Mesothelial cell of epicardium (in vitro differentiated cells): ENCODE data around the gene KHDRBS2. TPM values are rescaled to one million over a fixed set of nuclear protein-coding genes. Genes with fewer than 3 reads are reported as not detected.

ENCODE experiments used
- DNase-seq, 2 experiments: peaks; one replicate each; pipeline ENCODE4 v3.0.0; 2021; ENCODE audit warnings: low spot score in 2 of 2; ENCODE audit not compliant: unreplicated experiment in 2 of 2
- H3K27ac Mint-ChIP-seq: 2 replicates; pipeline ENCODE4 v1.8.0; 2021; ENCODE audit warnings: mixed read lengths
- H3K27me3 Mint-ChIP-seq: 2 replicates; pipeline ENCODE4 v1.8.0; 2021; ENCODE audit warnings: low read depth, mixed read lengths
- H3K36me3 Mint-ChIP-seq: 2 replicates; pipeline ENCODE4 v1.8.0; 2021; ENCODE audit warnings: mixed read lengths
- H3K4me1 Mint-ChIP-seq: 2 replicates; pipeline ENCODE4 v1.8.0; 2021; ENCODE audit warnings: mixed read lengths
- H3K4me3 Mint-ChIP-seq: 2 replicates; pipeline ENCODE4 v1.8.0; 2021; ENCODE audit warnings: mild to moderate bottlenecking, moderate library complexity, mixed read lengths
- H3K9me3 Mint-ChIP-seq: 2 replicates; pipeline ENCODE4 v1.8.0; 2021; ENCODE audit warnings: mixed read lengths
- CTCF ChIP-seq: fragments of 200-600 bp; sonication (generic); IDR thresholded peaks from one replicate; pipeline ENCODE4 v1.5.0; 2021; ENCODE audit warnings: antibody characterized with exemption; ENCODE audit not compliant: unreplicated experiment
- total RNA-seq: library from RNA; stranded (reverse); gene quantifications from 3 replicates; pipeline ENCODE4 v1.2.1, GENCODE V29; 2021

KHDRBS2 gene
- total RNA-seq, 1 donor from 2014 or later = 1.6 TPM

GRCh38 chr6:61679625-61680024, 606.4 kb downstream of the KHDRBS2 start:
- no peaks in the 10 kb centered on the region for H3K9me3 Mint-ChIP-seq
- peaks cover 3% of the 10 kb centered on the region for H3K4me1 Mint-ChIP-seq
- H3K36me3 Mint-ChIP-seq = no peaks in the 10 kb centered on the region
- no peak overlapping the region for H3K4me3 Mint-ChIP-seq
- H3K27ac Mint-ChIP-seq = no peak overlapping the region
- DNase-seq = no peak
- no peaks in the 10 kb centered on the region for H3K27me3 Mint-ChIP-seq
- TF ChIP-seq CTCF = no peak

GRCh38 chr6:61675734-61676133, 610.3 kb downstream of the KHDRBS2 start:
- H3K4me1 Mint-ChIP-seq = peaks cover 2% of the 10 kb centered on the region

GRCh38 chr6:61649845-61650244, 636.2 kb downstream of the KHDRBS2 start:
- Mint-ChIP-seq H3K9me3 (peaks cover 3% of the 10 kb centered on the region), H3K27me3 (no peaks in the 10 kb centered on the region), H3K27ac (no peak overlapping the region), H3K36me3 (no peaks in the 10 kb centered on the region), H3K4me1 (no peaks in the 10 kb centered on the region), H3K4me3 (no peak overlapping the region)
- DNase-seq = no peak
- no peak for TF ChIP-seq CTCF

More at GRCh38 chr6:61675734-61676133, 610.3 kb downstream of the KHDRBS2 start:
- TF ChIP-seq CTCF = no peak
- DNase-seq = no peak
- Mint-ChIP-seq H3K27ac (no peak overlapping the region), H3K9me3 (no peaks in the 10 kb centered on the region), H3K36me3 (no peaks in the 10 kb centered on the region), H3K27me3 (no peaks in the 10 kb centered on the region), H3K4me3 (no peak overlapping the region)

GRCh38 chr6:61640463-61640862, 645.6 kb downstream of the KHDRBS2 start:
- Mint-ChIP-seq H3K4me1 (no peaks in the 10 kb centered on the region), H3K4me3 (no peak overlapping the region), H3K9me3 (peaks cover 23% of the 10 kb centered on the region), H3K27ac (no peak overlapping the region), H3K27me3 (no peaks in the 10 kb centered on the region), H3K36me3 (no peaks in the 10 kb centered on the region)
- DNase-seq = no peak
- TF ChIP-seq CTCF = no peak
